Parathyroid adenoma (tissue), 2 donors: ENCODE data around the gene FYB1.
"Not testable (repeated sequence)": the region's sequence is repeated elsewhere in the genome, so short reads cannot be mapped to it uniquely, and the experiment has no call there.

ENCODE experiments used
- H2AFZ ChIP-seq: fragments of 300-600 bp; sonication (generic); one replicate; pipeline ENCODE4 v1.7.0; 2017; ENCODE audit warnings: antibody characterized with exemption, mild to moderate bottlenecking
- H3K27ac ChIP-seq: fragments of 300-600 bp; sonication (generic); one replicate; pipeline ENCODE4 v1.7.0; 2017
- H3K27me3 ChIP-seq: fragments of 300-600 bp; sonication (generic); one replicate; pipeline ENCODE4 v1.7.0; 2017; ENCODE audit warnings: low read length; ENCODE audit not compliant: control insufficient read depth, insufficient read depth
- H3K36me3 ChIP-seq: fragments of 300-600 bp; sonication (generic); one replicate; pipeline ENCODE4 v1.7.0; 2017; ENCODE audit warnings: low read length; ENCODE audit not compliant: control insufficient read depth, insufficient read depth
- H3K4me1 ChIP-seq: fragments of 300-600 bp; sonication (generic); one replicate; pipeline ENCODE4 v1.7.0; 2017; ENCODE audit warnings: control low read depth
- H3K4me2 ChIP-seq: fragments of 300-600 bp; sonication (generic); one replicate; pipeline ENCODE4 v1.7.0; 2017; ENCODE audit warnings: low read length
- H3K4me3 ChIP-seq: fragments of 300-600 bp; sonication (generic); one replicate; pipeline ENCODE4 v1.7.0; 2017; ENCODE audit warnings: low read depth, low read length
- H3K79me2 ChIP-seq: fragments of 300-600 bp; sonication (generic); one replicate; pipeline ENCODE4 v1.7.0; 2017; ENCODE audit warnings: control low read depth
- H3K9ac ChIP-seq: fragments of 300-600 bp; sonication (generic); one replicate; pipeline ENCODE4 v1.7.0; 2017; ENCODE audit warnings: mild to moderate bottlenecking
- H3K9me3 ChIP-seq: fragments of 300-600 bp; sonication (generic); one replicate; pipeline ENCODE4 v1.7.0; 2017; ENCODE audit warnings: low read length; ENCODE audit not compliant: control insufficient read depth
- TF ChIP-seq, protein P1 (sequence below): fragments of 300-600 bp; sonication (generic); IDR thresholded peaks from one replicate; pipeline ENCODE4 v1.7.0; 2017; ENCODE audit warnings: antibody characterized with exemption, mild to moderate bottlenecking
- donor health status: primary hyperparathyroidism.

FYB1 gene

DNA sequence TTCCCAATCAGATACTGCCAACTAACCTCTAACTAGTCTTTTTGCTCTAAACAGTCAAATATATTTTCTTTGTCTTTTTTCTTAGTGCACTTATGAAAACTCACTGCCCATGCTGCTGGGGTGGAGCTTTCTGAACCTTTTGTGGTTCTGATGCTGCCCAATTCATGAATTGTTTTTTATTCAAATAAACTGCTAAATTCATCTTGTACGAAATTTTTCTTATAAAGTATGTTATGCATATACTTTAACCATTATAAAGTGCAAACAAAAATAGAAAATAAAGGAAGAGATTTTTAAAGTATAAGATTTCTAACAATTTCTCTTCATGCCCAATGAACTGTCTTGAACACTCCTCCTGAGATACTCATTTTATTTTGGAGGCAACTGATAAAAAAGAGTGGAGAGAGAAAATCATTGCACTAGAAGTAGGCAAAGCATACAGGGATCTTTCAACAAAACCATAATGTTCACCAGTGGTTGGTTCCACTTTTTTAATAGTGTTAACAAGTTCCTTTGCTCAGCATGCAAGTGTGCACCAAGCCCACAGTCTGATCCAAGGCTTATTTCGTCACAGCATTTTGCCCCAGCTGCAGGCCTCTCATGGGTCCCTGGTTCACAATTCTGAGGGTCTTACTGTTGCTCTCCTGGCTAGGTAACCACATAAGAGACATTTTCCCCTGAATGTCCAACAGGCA, 6.2 kb upstream of the FYB1 start:
- Histone ChIP-seq H3K9me3 (no peaks in the 10 kb centered on the region), H3K9ac (no peak overlapping the region), H3K4me2 (no peak overlapping the region), H3K79me2 (no peaks in the 10 kb centered on the region), H3K27ac (no peak overlapping the region), H3K27me3 (no peaks in the 10 kb centered on the region), H3K36me3 (no peaks in the 10 kb centered on the region), H3K4me1 (no peaks in the 10 kb centered on the region), H3K4me3 (no peak overlapping the region), H2AFZ (no peak overlapping the region)
- TF ChIP-seq, protein P1, sequence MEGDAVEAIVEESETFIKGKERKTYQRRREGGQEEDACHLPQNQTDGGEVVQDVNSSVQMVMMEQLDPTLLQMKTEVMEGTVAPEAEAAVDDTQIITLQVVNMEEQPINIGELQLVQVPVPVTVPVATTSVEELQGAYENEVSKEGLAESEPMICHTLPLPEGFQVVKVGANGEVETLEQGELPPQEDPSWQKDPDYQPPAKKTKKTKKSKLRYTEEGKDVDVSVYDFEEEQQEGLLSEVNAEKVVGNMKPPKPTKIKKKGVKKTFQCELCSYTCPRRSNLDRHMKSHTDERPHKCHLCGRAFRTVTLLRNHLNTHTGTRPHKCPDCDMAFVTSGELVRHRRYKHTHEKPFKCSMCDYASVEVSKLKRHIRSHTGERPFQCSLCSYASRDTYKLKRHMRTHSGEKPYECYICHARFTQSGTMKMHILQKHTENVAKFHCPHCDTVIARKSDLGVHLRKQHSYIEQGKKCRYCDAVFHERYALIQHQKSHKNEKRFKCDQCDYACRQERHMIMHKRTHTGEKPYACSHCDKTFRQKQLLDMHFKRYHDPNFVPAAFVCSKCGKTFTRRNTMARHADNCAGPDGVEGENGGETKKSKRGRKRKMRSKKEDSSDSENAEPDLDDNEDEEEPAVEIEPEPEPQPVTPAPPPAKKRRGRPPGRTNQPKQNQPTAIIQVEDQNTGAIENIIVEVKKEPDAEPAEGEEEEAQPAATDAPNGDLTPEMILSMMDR, result no peak

- Histone ChIP-seq H3K9me3 (no peaks in the 10 kb centered on the region), H3K79me2 (no peaks in the 10 kb centered on the region), H3K4me3 (no peak overlapping the region), H3K27me3 (no peaks in the 10 kb centered on the region), H3K27ac (no peak overlapping the region), H2AFZ (no peak overlapping the region), H3K4me2 (no peak overlapping the region), H3K4me1 (no peaks in the 10 kb centered on the region), H3K36me3 (no peaks in the 10 kb centered on the region), H3K9ac (no peak overlapping the region)
- TF ChIP-seq, protein P1, result no peak
Measured at GRCh38 chr5:39224196-39224761, 4.9 kb upstream of the FYB1 start.

GRCh38 chr5:39223565-39224156, 4.3 kb upstream of the FYB1 start:
- Histone ChIP-seq H3K9ac (no peak overlapping the region), H3K27me3 (no peaks in the 10 kb centered on the region), H3K27ac (no peak overlapping the region), H3K79me2 (no peaks in the 10 kb centered on the region), H3K9me3 (no peaks in the 10 kb centered on the region), H2AFZ (no peak overlapping the region), H3K4me3 (no peak overlapping the region), H3K36me3 (no peaks in the 10 kb centered on the region), H3K4me2 (no peak overlapping the region), H3K4me1 (no peaks in the 10 kb centered on the region)
- TF ChIP-seq, protein P1, result no peak

- H3K36me3 ChIP-seq, H3K4me2 ChIP-seq, H3K9me3 ChIP-seq: not testable (repeated sequence)
Measured at GRCh38 chr5:39221671-39222070, 2.3 kb upstream of the FYB1 start.

DNA sequence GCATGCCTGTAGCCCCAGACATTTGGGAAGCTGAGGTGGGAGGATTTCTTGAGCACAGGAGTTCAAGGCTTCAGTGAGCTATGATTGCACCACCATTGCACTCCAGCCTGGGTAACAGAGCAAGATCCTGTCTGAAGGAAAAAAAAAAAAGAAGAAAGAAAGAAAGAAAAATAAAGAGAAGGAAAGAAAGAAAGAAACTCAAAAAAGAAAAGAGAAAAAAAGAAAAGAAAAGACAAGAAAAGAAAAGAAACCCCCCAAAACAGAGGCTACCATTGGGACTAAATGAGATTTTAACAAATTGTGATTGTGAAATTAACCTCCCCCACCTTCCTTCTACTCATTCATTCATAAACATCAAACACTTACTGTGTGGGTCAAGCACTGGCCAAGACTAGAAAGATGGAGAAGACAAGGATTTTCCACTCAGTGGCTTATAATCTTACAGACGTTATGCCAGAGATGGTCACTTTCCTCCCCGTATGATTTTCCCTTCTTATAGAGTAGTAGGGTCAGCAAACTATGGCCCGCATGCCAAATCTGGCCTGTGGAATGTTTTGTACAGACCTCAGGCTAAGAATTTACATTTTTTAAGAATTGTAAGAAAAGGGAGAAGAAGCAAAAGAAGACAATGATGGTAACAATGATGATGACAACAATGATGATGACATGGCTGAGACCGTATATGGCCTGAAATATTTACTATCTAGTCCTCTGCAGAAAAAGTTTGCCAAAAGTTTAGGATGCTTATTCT, 1.1 kb upstream of the FYB1 start:
- Histone ChIP-seq H3K4me2 (no peak overlapping the region), H3K36me3 (no peaks in the 10 kb centered on the region), H3K4me3 (no peak overlapping the region), H3K27ac (no peak overlapping the region), H3K9me3 (no peaks in the 10 kb centered on the region), H2AFZ (no peak overlapping the region), H3K27me3 (no peaks in the 10 kb centered on the region), H3K4me1 (no peaks in the 10 kb centered on the region), H3K79me2 (no peaks in the 10 kb centered on the region), H3K9ac (no peak overlapping the region)
- TF ChIP-seq, protein P1, result no peak

More at GRCh38 chr5:39221671-39222070, 2.3 kb upstream of the FYB1 start:
- H3K27ac ChIP-seq, H3K4me1 ChIP-seq, H3K4me3 ChIP-seq, H3K79me2 ChIP-seq, H3K9ac ChIP-seq, H3K27me3 ChIP-seq, H2AFZ ChIP-seq: not testable (repeated sequence)
